ENCODE measurements around the gene CFAP54.

Gene CFAP54

DNA sequence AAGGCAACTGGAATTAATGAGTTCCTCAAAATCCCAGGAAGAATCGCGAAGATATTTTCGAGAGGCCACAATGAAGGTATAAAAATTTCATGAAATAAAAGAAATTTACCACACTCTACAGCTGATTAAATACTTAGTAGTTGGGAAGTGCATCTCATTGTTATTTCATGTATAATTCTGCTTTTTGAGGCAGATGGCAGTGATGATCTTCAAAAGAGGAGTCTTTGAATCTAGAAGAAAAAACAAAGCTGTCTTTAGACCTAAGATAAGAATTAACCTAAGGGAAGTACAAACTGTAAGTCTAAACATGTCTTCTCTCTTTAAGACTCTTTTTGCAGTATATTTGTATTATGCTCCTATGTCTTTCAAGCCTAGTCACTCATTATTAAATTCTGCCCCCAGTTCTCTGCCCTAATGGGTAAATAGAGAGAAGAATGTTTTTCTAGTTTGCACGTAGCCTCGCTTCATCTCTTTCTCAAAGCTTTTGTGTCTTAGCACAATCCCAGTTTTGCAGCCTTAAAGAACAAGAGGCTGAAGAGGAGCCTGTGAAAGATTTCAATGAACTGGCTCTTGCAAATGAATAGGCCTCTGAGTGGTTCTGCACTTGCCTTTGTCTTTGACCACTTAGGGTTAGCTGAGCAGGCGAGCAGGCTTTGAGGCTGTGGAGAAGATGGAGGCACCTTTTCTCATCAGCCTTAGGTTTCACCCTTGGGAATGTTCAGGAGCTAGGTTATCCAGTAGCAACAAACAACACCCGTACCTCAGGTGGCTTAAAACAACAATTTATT lies 32.7 kb downstream of the CFAP54 start:
- no peak for DNase-seq (ENCODE audit: low read depth)
- TF ChIP-seq, protein P1, sequence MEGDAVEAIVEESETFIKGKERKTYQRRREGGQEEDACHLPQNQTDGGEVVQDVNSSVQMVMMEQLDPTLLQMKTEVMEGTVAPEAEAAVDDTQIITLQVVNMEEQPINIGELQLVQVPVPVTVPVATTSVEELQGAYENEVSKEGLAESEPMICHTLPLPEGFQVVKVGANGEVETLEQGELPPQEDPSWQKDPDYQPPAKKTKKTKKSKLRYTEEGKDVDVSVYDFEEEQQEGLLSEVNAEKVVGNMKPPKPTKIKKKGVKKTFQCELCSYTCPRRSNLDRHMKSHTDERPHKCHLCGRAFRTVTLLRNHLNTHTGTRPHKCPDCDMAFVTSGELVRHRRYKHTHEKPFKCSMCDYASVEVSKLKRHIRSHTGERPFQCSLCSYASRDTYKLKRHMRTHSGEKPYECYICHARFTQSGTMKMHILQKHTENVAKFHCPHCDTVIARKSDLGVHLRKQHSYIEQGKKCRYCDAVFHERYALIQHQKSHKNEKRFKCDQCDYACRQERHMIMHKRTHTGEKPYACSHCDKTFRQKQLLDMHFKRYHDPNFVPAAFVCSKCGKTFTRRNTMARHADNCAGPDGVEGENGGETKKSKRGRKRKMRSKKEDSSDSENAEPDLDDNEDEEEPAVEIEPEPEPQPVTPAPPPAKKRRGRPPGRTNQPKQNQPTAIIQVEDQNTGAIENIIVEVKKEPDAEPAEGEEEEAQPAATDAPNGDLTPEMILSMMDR (conservative IDR thresholded peaks at IDR 0.05; ENCODE audit: control insufficient read depth, insufficient read depth, low read depth, low read length): no peak
- no peak overlapping the region for H3K4me3 ChIP-seq (ENCODE audit: control insufficient read depth, low read depth, low read length)

DNA sequence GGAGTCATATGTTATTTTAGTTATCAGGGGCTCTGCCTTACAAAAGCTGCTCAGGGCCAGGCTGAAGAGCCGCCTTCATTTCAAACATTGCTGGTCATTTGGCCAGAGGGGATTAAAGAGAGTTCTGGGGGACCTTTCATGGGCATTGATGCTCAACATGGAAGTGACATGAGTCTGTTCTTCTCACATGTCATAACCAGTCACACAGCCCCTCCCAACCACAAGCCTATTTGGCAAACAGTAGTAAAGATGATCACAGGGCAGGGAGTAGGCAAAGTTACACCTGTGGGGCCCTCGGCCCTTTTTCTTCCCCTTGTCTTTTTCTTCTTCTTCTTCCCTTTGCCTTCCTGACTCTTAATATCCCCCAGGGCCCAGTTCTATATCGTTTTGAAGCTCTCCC lies 33.3 kb downstream of the CFAP54 start:
- no peak for DNase-seq (ENCODE audit: low read depth)
- TF ChIP-seq, protein P1 (conservative IDR thresholded peaks at IDR 0.05; ENCODE audit: control insufficient read depth, insufficient read depth, low read depth, low read length): no peak
- no peak overlapping the region for H3K4me3 ChIP-seq (ENCODE audit: control insufficient read depth, low read depth, low read length)

DNA sequence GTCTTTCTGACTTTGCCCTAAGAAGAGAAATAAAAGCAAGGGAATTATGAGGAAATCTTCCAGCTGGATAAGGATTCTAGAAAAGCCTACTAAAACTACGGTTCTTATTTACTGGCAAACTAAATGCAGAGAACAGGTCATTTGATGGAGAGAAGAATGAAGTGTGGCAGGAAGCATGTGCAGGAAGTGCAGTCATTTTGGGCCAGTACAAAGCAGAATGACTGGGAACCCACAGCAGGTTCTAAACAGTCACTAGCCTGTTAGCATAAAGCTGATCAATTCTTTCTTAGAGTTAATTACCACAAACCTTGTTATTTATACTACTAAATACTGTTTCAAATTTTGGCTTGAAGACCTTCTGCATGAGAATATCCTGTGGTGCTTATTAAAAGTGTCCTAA lies 36.7 kb downstream of the CFAP54 start:
- no peak overlapping the region for H3K4me3 ChIP-seq (ENCODE audit: control insufficient read depth, low read depth, low read length)
- DNase-seq (ENCODE audit: low read depth): no peak
- TF ChIP-seq, protein P1 (conservative IDR thresholded peaks at IDR 0.05; ENCODE audit: control insufficient read depth, insufficient read depth, low read depth, low read length): no peak

DNA sequence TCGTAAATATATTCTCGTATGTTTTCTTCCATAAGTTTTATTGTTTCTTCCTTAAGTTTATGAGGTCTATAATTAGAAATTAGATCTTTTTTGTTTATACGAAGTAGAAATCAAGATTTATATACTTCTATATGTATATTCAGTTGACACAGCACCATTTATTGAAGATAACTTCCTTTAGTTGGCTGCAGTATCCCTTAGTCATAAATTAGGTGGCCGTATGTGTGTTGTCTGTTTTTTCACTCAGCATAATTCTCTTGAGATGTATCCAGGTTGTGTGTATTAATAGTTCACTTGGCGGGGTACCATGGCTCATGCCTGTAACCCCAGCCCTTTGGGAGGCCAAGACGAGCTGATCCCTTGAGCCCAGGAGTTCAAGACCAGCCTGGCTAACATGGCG lies 40.5 kb downstream of the CFAP54 start:
- TF ChIP-seq, protein P1 (conservative IDR thresholded peaks at IDR 0.05; ENCODE audit: control insufficient read depth, insufficient read depth, low read depth, low read length): no peak
- no peak for DNase-seq (ENCODE audit: low read depth)

DNA sequence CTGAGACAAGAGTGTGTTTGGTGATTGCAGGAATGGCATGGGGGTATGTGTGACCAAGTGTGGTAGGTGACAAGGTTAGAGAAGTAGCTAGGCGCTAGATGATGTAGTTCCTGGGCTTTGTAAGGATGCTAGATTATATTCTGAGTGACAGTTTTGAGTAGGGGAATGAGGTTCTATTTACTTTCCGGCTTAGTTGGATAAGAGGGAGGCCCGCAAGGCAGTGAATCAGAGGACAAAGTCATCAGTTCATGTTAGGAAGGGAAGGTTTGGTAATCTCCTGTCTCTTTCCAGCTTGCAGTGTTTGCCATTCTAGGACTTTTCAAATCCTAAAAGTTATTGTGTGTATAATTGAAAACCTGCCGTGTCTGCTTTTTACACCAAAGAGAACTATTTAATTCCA lies 45.0 kb downstream of the CFAP54 start:
- TF ChIP-seq, protein P1 (conservative IDR thresholded peaks at IDR 0.05; ENCODE audit: control insufficient read depth, insufficient read depth, low read depth, low read length): no peak
- DNase-seq (ENCODE audit: low read depth): peak; percentile 7
- no peak overlapping the region for H3K4me3 ChIP-seq (ENCODE audit: control insufficient read depth, low read depth, low read length)

More for the DNA sequence above, 40.5 kb downstream of the CFAP54 start:
- H3K4me3 ChIP-seq (ENCODE audit: control insufficient read depth, low read depth, low read length): no peak overlapping the region

DNA sequence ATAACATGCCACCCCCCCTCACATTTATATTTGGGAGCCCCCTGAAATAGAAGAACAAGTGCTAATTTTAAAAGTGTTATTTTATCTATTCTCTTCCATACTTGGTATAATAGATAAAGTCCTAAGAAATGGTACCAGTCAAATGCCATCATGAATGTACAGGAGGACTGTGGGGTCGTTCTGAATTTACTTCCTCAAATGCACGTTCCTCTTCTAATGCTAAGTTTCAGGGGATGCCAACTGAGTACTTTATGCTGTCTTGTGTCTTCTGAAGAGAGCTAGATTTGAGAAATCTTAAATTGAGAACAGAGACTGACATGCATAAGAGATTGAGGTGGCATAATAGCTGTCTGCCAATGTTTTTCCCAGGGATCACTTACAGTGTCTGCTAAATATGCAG lies 59.0 kb downstream of the CFAP54 start:
- H3K4me3 ChIP-seq (ENCODE audit: control insufficient read depth, low read depth, low read length): no peak overlapping the region
- no peak for DNase-seq (ENCODE audit: low read depth)
- TF ChIP-seq, protein P1 (conservative IDR thresholded peaks at IDR 0.05; ENCODE audit: control insufficient read depth, insufficient read depth, low read depth, low read length): no peak

Measured in fibroblast of mammary gland (primary cell).